Endothelial cell of hepatic sinusoid (primary cell): ENCODE data around the gene TEAD4.

Experiments used
- in situ Hi-C: cut with HindIII; loops from 2 replicates; pipeline ENCODE4 v1.10.0; 2017; ENCODE audit warnings: low sequenced_read_pairs

Gene TEAD4

GRCh38 chr12:2959192-2959504 is at the start of gene TEAD4:
TSS of gene TEAD4 (plus strand) at chr12:2959397.
- in situ Hi-C loops = no loop called here

GRCh38 chr12:2912216-2912575 is 47.0 kb upstream of the TEAD4 start:
- in situ Hi-C loops = no loop called here

GRCh38 chr12:2919249-2919648 is 39.9 kb upstream of the TEAD4 start:
- in situ Hi-C loops = no loop called here

GRCh38 chr12:2922329-2922728 is 36.9 kb upstream of the TEAD4 start:
- in situ Hi-C loops = no loop called here

- in situ Hi-C loops = no loop called here
These were observed 36.1 kb upstream of the TEAD4 start for GRCh38 chr12:2923057-2923456.

- in situ Hi-C loops = no loop called here
These were observed 35.2 kb upstream of the TEAD4 start for GRCh38 chr12:2924019-2924418.

- in situ Hi-C loops = no loop called here
These were observed 33.7 kb upstream of the TEAD4 start for GRCh38 chr12:2925322-2925995.

GRCh38 chr12:2930865-2931264 is 28.3 kb upstream of the TEAD4 start:
- in situ Hi-C loops = loop anchor here (5.0 kb wide), 1 partner anchor 69 kb away; no protein-coding TSS in a partner anchor

GRCh38 chr12:2933586-2933985 is 25.6 kb upstream of the TEAD4 start:
- in situ Hi-C loops = loop anchor here (5.0 kb wide), 1 partner anchor 71 kb away; no protein-coding TSS in a partner anchor

- in situ Hi-C loops = loop anchor here (5.0 kb wide), 1 partner anchor 72 kb away; no protein-coding TSS in a partner anchor
These were observed 24.8 kb upstream of the TEAD4 start for GRCh38 chr12:2934371-2934770.

- in situ Hi-C loops = no loop called here
These were observed 22.9 kb upstream of the TEAD4 start for GRCh38 chr12:2936301-2936700.

- in situ Hi-C loops = no loop called here
These were observed 21.7 kb upstream of the TEAD4 start for GRCh38 chr12:2937500-2937899.

GRCh38 chr12:2939191-2939590 is 20.0 kb upstream of the TEAD4 start:
- in situ Hi-C loops = no loop called here

GRCh38 chr12:2940564-2940963 is 18.6 kb upstream of the TEAD4 start:
- in situ Hi-C loops = no loop called here

- in situ Hi-C loops = no loop called here
These were observed 17.7 kb upstream of the TEAD4 start for GRCh38 chr12:2941524-2941923.

GRCh38 chr12:2944401-2945047 is 14.7 kb upstream of the TEAD4 start:
- in situ Hi-C loops = no loop called here

GRCh38 chr12:2949411-2949810 is 9.8 kb upstream of the TEAD4 start:
- in situ Hi-C loops = no loop called here

GRCh38 chr12:2955888-2956287 is 3.3 kb upstream of the TEAD4 start:
- in situ Hi-C loops = no loop called here

GRCh38 chr12:2957816-2958431 is 1.3 kb upstream of the TEAD4 start:
- in situ Hi-C loops = no loop called here

GRCh38 chr12:2958432-2959191 is 585 bp upstream of the TEAD4 start:
- in situ Hi-C loops = no loop called here

- in situ Hi-C loops = no loop called here
These were observed 550 bp downstream of the TEAD4 start for GRCh38 chr12:2959505-2960389.
